HG03280 (cell line): ENCODE data around the gene NMT1.

ENCODE experiments used
- ATAC-seq: cut with Tn5 transposase; IDR thresholded peaks from one replicate; pipeline ENCODE4 v1.9.1; 2021; ENCODE audit warnings: mild to moderate bottlenecking, moderate library complexity; ENCODE audit not compliant: unreplicated experiment

NMT1 gene

GRCh38 chr17:45104029-45104428, 42.9 kb downstream of the NMT1 start:
- no peak for ATAC-seq

DNA sequence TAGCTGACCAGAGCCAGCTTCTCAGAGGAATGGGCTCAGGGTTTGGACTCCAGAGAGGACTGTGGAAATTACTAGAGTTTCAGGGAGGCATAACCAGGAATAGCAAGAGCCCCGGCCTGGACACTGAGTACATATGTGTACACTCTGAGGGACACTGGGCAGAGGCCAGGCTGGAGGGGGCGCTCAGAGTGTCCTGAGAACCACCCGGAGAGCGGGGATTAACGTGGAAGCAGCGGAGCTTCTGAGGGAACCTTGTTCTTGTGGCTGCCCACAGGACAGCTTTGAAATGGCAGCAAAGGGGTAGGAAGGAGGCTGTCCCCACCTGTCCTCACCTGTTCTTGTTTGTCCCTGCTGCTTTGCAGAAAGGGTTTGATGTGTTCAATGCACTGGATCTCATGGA, 43.4 kb downstream of the NMT1 start:
- ATAC-seq, result no peak

- ATAC-seq, result no peak
These were observed 43.9 kb downstream of the NMT1 start for GRCh38 chr17:45104907-45105624.

DNA sequence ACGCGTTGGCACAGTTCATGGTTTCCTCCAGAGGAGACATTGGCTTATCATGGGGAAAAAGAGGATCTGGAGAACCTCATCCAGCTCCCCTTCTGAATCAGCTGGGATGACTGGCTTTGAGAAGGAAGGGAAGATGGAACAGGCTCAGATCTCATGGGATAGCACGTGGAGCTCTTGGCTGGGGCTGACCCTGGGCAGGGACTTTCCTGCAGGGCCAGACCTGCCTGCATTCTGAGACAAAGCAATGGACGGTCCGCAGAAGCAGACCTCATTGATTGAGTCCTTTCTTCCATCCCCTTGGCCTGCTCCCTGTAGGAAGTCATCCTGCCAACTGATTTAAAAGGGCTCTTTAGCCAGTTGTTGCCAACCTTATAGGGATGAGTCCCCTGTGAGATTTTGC, 45.0 kb downstream of the NMT1 start:
- no peak for ATAC-seq

GRCh38 chr17:45106582-45106981, 45.5 kb downstream of the NMT1 start:
- no peak for ATAC-seq

- ATAC-seq, result no peak
These were observed 46.3 kb downstream of the NMT1 start for GRCh38 chr17:45107293-45108010.

GRCh38 chr17:45108051-45108450, 46.9 kb downstream of the NMT1 start:
- no peak for ATAC-seq

GRCh38 chr17:45108595-45109521, 47.7 kb downstream of the NMT1 start:
- no peak for ATAC-seq

DNA sequence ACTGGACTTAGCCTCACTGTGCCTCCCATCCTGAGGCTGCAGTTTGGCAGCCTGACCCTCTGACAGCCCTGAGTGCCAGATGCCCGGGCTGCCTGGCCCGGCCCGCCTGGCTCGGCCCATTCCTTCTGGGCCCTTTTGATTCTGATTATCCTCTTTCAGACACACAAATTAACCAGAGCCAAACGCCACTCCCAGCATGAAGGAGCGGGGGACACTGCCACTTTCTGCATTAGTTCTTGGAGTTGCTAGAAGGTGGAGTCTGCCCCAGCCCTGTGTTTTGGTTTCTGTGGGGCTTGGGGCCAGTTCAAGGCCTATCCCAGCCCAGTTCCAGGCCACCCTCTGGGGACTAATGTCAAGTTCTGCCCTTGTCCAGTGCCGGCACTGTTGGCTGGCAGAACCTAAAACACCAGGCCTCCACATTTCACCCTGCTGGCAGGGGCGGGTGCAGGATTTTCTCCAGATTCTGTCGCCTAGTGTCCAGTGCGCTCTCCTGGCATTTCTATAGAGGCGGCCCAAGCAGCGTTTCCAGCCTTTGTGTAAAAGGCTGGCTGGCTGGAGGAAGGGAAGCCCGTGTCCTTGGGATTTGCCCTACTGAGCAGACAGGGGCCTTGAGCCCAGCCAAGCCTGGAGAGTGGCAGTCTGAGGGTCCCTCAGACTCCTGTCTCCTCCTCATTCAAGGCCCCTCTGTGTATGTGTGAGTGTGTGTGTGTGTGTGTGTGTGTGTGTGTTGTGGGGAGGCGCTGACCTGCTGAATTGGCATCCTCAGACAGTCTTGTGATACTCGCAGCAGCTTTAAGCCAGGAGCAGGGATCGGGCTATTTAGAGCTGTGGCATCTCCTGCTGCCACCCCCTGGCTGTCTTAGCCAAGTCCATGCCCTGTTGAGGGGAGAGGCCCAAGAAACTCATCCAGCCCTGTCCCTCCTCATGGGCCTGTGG, 49.8 kb downstream of the NMT1 start:
- ATAC-seq, result no peak

GRCh38 chr17:45111850-45112249, 50.7 kb downstream of the NMT1 start:
- ATAC-seq, result no peak

DNA sequence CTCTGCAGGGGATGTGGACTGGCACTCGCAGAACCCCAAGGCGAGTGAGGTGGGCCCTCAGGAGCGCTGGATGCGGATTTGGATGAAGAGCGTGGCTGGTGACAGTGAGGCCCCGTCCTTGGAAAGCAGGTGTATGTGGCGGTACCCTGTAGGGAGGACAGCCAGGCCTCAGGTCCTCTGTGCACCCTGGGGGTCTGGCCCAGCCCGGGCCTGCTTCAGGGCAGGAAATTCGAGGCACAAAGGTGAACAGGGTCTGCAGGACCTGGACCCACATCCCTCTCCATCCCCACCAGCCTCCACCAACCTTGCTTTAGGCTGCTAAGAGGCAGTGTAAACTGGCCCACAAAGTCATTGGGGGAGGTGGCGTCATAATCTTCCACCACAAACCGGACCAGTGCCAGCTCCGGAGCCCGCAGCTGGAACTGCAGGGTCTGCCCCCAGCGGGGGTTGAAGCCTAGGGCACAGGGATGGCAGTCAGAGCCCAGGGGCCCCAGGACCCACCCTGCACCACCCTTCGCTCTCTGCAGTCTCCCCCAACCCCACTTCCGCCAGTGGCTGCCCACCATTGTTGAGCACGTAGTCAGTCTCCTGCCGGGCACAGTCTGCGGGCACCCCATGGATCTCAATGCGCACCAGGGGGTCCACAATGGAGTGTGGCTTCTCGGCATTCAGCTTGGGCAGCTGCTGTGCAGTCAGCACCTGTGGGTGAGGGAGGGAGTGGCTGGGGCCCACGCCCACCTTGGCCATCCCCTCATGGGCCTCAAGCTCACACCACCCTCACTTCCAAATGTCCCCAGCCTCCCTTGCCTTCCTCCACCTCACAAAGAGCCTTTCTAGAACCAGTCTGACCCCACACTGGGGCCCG, 51.7 kb downstream of the NMT1 start:
- no peak for ATAC-seq

- ATAC-seq, result no peak
These were observed 52.3 kb downstream of the NMT1 start for GRCh38 chr17:45113424-45113754.

GRCh38 chr17:45114117-45114932, 53.2 kb downstream of the NMT1 start:
- ATAC-seq, result no peak

DNA sequence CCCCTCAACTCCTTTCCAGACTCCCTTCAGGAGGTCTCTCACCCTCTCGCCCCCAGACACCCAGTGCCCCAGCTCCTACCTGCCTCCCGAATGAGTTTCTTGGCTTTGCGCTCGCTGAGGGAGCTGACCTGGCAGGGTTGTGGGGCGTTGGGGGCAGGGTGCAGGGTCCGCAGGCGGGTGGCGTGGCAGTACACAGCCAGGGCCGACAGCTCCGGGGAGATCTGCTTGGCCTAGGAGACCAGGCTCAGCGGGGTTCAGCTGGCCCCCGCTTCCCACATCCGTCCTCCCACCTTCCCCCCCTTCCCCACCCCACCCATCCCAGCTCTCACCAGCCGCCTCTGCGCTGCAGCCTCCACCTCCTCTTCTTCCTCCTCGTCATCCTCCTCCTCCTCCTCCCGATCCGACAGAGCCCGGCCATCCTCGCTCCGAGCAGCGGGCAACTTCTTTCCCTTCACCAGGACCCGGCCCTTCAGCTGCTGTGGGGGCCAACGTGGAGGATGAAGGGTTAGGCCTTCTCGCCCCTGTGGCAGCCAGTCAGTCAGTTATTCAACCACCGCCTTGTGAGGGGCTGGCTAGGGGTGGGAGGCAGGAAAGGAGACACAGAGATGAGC, 54.0 kb downstream of the NMT1 start:
- no peak for ATAC-seq

GRCh38 chr17:45115871-45116270, 54.8 kb downstream of the NMT1 start:
- no peak for ATAC-seq

DNA sequence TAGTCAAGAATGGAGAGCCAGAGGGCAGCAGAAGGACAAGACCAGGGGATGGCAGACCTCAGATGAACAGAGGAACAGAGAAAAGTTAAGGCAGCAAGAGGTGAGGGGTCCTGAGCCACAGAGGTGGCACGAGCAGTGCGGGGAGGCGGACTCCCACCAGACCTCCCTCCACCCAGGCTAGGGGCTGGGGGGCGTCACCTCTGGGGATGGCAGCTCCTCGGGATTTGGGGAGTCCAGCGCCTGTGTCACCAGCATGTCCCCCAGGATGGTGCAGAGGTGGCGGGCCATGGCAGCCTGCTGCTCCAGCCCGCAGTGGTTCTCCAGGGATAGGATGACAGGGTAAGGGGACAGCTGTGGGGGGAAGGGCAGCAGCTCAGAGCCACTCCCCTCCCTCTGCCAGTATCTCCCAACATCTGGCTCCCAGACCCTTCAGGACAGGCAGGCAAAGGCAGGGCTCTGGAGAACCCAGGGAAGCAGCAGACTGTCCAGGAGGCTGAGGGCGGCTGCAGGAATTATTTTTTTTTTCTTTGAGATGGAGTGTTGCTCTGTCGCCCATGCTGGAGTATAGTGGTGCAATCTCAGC, 55.4 kb downstream of the NMT1 start:
- ATAC-seq, result no peak

GRCh38 chr17:45117334-45117733, 56.2 kb downstream of the NMT1 start:
- ATAC-seq, result no peak
